ENCODE results near the gene CDK19. TPM values are rescaled to one million over a fixed set of nuclear protein-coding genes. Genes with fewer than 3 reads are reported as not detected.

CDK19 gene
- total RNA-seq, 1 experiment from 2014 or later = 7.0 TPM

GRCh38 chr6:110708295-110708950, 106.8 kb downstream of the CDK19 start:
- Histone ChIP-seq H3K18ac (ENCODE audit: insufficient read length, low read depth, low read length) (no peak overlapping the region), H3K9ac (ENCODE audit: extremely low read depth, insufficient read length, low read length) (no peak overlapping the region), H4K20me1 (ENCODE audit: control insufficient read depth, insufficient read depth, insufficient read length) (no peaks in the 10 kb centered on the region), H3K14ac (ENCODE audit: insufficient read depth, low read length) (no peak overlapping the region), H3K23me2 (ENCODE audit: insufficient read length, low read depth, low read length, poor library complexity, severe bottlenecking) (no peaks in the 10 kb centered on the region), H3K56ac (ENCODE audit: insufficient read length, low read depth, low read length) (no peak overlapping the region), H3K4me1 (ENCODE audit: insufficient read depth, low read length) (no peaks in the 10 kb centered on the region; the same call in 1 of the 2 replicates), H4K5ac (ENCODE audit: insufficient read length, low read depth, low read length) (no peak overlapping the region), H3K23ac (ENCODE audit: insufficient read length, low read depth, low read length) (no peak overlapping the region), H2AK5ac (ENCODE audit: insufficient read length, low read length) (no peak overlapping the region), H3K79me2 (ENCODE audit: insufficient read depth, low read length) (no peaks in the 10 kb centered on the region), H3K27ac (ENCODE audit: insufficient read length, low read depth, low read length) (no peak overlapping the region), H3K27me3 (ENCODE audit: insufficient read depth, low read length) (no peaks in the 10 kb centered on the region), H2BK120ac (ENCODE audit: low read depth, low read length, poor library complexity, severe bottlenecking) (no peak overlapping the region), H2BK12ac (ENCODE audit: insufficient read length, low read depth, low read length) (no peak overlapping the region), H3T11ph (ENCODE audit: low read length) (no peak overlapping the region), H3K79me1 (ENCODE audit: insufficient read depth, low read depth, low read length, poor library complexity, severe bottlenecking) (no peaks in the 10 kb centered on the region), H2BK15ac (ENCODE audit: low read depth, low read length) (no peak overlapping the region), H3K4ac (ENCODE audit: low read depth, low read length) (no peak overlapping the region), H3K4me2 (ENCODE audit: insufficient read depth, insufficient read length, low read length) (no peak overlapping the region), H2BK20ac (ENCODE audit: low read depth, low read length, poor library complexity, severe bottlenecking) (no peak overlapping the region), H2AFZ (ENCODE audit: low read length) (no peak overlapping the region), H4K91ac (ENCODE audit: insufficient read length, low read depth, low read length) (no peak overlapping the region), H2BK5ac (ENCODE audit: insufficient read length, low read length) (no peak overlapping the region), H4K8ac (replicated peaks; ENCODE audit: insufficient read length, low read depth, low read length) (no peak overlapping the region), H3K9me3 (ENCODE audit: control insufficient read depth, low read depth, low read length) (no peaks in the 10 kb centered on the region)
- Mint-ChIP-seq H3K4me3 (no peak overlapping the region), H3K36me3 (ENCODE audit: insufficient read depth in 1 of 3, low read depth in 3 of 3) (peaks cover 0 to 5% (median 3%) of the 10 kb centered on the region in 3 experiments; a peak in 4 of 7 replicates), H3K9me3 (no peaks in the 10 kb centered on the region), H3K4me1 (peaks cover 12 to 20% of the 10 kb centered on the region in 2 experiments), H3K27ac (peak overlapping the region; percentile 11 to 75 (median 65); a peak in 6 of 7 replicates), H3K27me3 (ENCODE audit: low read depth) (no peaks in the 10 kb centered on the region)
- WGBS (ENCODE audit: extremely low coverage, insufficient read length, low lambda C conversion rate) = no CpG with 5 or more reads among the region's 2 CpGs
- no peak for DNase-seq
- TF ChIP-seq CTCF (conservative IDR thresholded peaks at IDR 0.05) = no peak

All from H9 (cell line).